Panc1 (cell line): ENCODE measurements around the gene TNRC6B. TPM values are rescaled to one million over a fixed set of nuclear protein-coding genes. Genes with fewer than 3 reads are reported as not detected.

Experiments
- ATAC-seq: fragments of 200-7000 bp; cut with Tn5 transposase; 2 replicates; pipeline ENCODE4 v1.9.1; 2020; ENCODE audit warnings: mild to moderate bottlenecking, moderate library complexity
- BruUV-seq: library from RNA; stranded (reverse); fragments of 400-500 nt; replicated peaks from 2 replicates; lab custom pipeline; 2021; lab: Mats Ljungman, UMichigan
- CTCF ChIA-PET: fragments of 300-600 bp; sonication (Branson Sonifier 250); formaldehyde crosslinking; loops from one replicate; lab custom pipeline; 2022; ENCODE audit warnings: antibody characterized with exemption; lab: Charles Lee
- POLR2A ChIA-PET: fragments of 300-600 bp; sonication (Branson Sonifier 250); formaldehyde crosslinking; loops from one replicate; lab custom pipeline; 2022; ENCODE audit warnings: antibody characterized with exemption; lab: Charles Lee
- DNase-seq: peaks from one replicate; pipeline ENCODE4 v3.0.0-alpha.2; 2010; ENCODE audit warnings: low read depth, low spot score
- H3K27ac ChIP-seq: 2 replicates; pipeline ENCODE4 v1.5.1; 2011; ENCODE audit warnings: mild to moderate bottlenecking, low read length, inconsistent platforms
- H3K27me3 ChIP-seq: fragments of 200-500 bp; sonication (Bioruptor generic); 2 replicates; pipeline ENCODE4 v1.6.0; 2014; ENCODE audit warnings: low read length, inconsistent platforms; ENCODE audit not compliant: control insufficient read depth, insufficient read depth
- H3K36me3 ChIP-seq: fragments of 200-500 bp; sonication (Bioruptor generic); 2 replicates; pipeline ENCODE4 v1.5.1; 2014; ENCODE audit warnings: inconsistent platforms, mild to moderate bottlenecking, low read length, moderate library complexity; ENCODE audit not compliant: control insufficient read depth, insufficient read depth
- H3K4me1 ChIP-seq: 2 replicates; pipeline ENCODE4 v1.5.1; 2011; ENCODE audit warnings: inconsistent platforms, mild to moderate bottlenecking, low read length, moderate library complexity; ENCODE audit not compliant: control insufficient read depth, insufficient read depth
- H3K4me3 ChIP-seq, 2 experiments: 2 replicates each; pipeline ENCODE4 v1.5.1; 2011 to 2012; ENCODE audit warnings: low read depth in 2 of 2, low read length in 2 of 2, mild to moderate bottlenecking in 2 of 2, inconsistent platforms in 1 of 2, moderate library complexity in 1 of 2
- H3K9me3 ChIP-seq: fragments of 200-500 bp; sonication (Bioruptor generic); 2 replicates; pipeline ENCODE4 v1.5.1; 2014; ENCODE audit warnings: low read depth, mild to moderate bottlenecking, inconsistent platforms, low read length, moderate library complexity; ENCODE audit not compliant: control insufficient read depth, insufficient read depth
- POLR2AphosphoS5 ChIP-seq: IDR thresholded peaks from 2 replicates; pipeline ENCODE4 v1.6.1; 2012; ENCODE audit warnings: mild to moderate bottlenecking, low read depth, low read length, moderate library complexity
- SIN3A ChIP-seq: IDR thresholded peaks from 2 replicates; pipeline ENCODE4 v1.6.1; 2012; ENCODE audit warnings: low read depth, mild to moderate bottlenecking, low read length, moderate library complexity, borderline replicate concordance; ENCODE audit not compliant: insufficient read depth
- TCF7L2 ChIP-seq: IDR thresholded peaks from 2 replicates; pipeline ENCODE4 v1.6.1; 2011; ENCODE audit warnings: mild to moderate bottlenecking, low read depth, low read length, inconsistent platforms
- in situ Hi-C: cut with HindIII; loops from 2 replicates; pipeline ENCODE4 v1.10.0; 2016; ENCODE audit warnings: low sequenced_read_pairs, low pct_unique_long_range_greater_than_20kb
- intact Hi-C: fragments of 100-400 bp; cut with micrococcal nuclease; formaldehyde crosslinking; loops from one replicate; pipeline ENCODE4 v1.10.0; 2022; ENCODE audit not compliant: unreplicated experiment
- total RNA-seq: library from RNA; stranded (reverse); gene quantifications from one replicate; pipeline ENCODE4 v1.2.1, GENCODE V29; 2021; ENCODE audit not compliant: unreplicated experiment
- TF ChIP-seq, protein P1 (sequence below): fragments of 450-650 bp; IDR thresholded peaks from 2 replicates; pipeline ENCODE4 v1.5.1; 2017; ENCODE audit warnings: mild to moderate bottlenecking
- TF ChIP-seq, protein P2 (sequence below), 2 experiments: IDR thresholded peaks; 2 replicates each; pipeline ENCODE4 v1.6.1; 2011 to 2012; ENCODE audit warnings: low read depth in 2 of 2, control low read depth in 1 of 2, low read length in 1 of 2, mild to moderate bottlenecking in 1 of 2, moderate library complexity in 1 of 2; ENCODE audit not compliant: insufficient read depth in 1 of 2

Gene TNRC6B
- total RNA-seq, 1 experiment from 2014 or later: 30.7 TPM

DNA sequence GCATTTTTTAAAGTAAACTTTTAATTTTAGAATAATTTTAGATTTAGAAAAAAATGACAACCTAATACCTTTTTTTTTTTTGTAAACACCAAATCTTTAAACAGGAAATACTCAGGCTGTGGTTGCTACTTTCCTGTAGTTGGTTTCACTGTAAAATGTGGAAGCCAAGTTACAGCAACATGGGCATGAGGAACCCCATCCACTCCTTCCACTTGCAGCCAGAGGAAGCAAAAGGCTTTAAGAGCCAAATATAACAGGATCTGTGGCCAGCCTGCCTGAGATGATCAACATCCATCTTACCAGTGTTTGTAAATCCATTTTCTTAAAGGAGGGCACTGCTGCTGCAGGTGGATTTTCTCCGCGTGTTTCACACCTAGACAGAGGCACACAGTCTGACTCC lies 66.2 kb downstream of the TNRC6B start:
- H3K27ac ChIP-seq: no peak overlapping the region
- H3K4me3 ChIP-seq: no peak overlapping the region
- in situ Hi-C loops: no loop called here
- peaks cover 14% of the 10 kb centered on the region for H3K4me1 ChIP-seq
- intact Hi-C loops: no loop called here
- H3K9me3 ChIP-seq: no peaks in the 10 kb centered on the region
- no peak for ATAC-seq
- ChIA-PET CTCF (no interaction called here), POLR2A (no interaction called here)
- no peaks in the 10 kb centered on the region; the same call in 1 of the 2 replicates for H3K36me3 ChIP-seq
- no peak for DNase-seq
- BruUV-seq: no TSS peak
- no peaks in the 10 kb centered on the region for H3K27me3 ChIP-seq
- no peak for TF ChIP-seq TCF7L2
- TF ChIP-seq, protein P1, sequence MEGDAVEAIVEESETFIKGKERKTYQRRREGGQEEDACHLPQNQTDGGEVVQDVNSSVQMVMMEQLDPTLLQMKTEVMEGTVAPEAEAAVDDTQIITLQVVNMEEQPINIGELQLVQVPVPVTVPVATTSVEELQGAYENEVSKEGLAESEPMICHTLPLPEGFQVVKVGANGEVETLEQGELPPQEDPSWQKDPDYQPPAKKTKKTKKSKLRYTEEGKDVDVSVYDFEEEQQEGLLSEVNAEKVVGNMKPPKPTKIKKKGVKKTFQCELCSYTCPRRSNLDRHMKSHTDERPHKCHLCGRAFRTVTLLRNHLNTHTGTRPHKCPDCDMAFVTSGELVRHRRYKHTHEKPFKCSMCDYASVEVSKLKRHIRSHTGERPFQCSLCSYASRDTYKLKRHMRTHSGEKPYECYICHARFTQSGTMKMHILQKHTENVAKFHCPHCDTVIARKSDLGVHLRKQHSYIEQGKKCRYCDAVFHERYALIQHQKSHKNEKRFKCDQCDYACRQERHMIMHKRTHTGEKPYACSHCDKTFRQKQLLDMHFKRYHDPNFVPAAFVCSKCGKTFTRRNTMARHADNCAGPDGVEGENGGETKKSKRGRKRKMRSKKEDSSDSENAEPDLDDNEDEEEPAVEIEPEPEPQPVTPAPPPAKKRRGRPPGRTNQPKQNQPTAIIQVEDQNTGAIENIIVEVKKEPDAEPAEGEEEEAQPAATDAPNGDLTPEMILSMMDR: no peak
- TF ChIP-seq, protein P2, sequence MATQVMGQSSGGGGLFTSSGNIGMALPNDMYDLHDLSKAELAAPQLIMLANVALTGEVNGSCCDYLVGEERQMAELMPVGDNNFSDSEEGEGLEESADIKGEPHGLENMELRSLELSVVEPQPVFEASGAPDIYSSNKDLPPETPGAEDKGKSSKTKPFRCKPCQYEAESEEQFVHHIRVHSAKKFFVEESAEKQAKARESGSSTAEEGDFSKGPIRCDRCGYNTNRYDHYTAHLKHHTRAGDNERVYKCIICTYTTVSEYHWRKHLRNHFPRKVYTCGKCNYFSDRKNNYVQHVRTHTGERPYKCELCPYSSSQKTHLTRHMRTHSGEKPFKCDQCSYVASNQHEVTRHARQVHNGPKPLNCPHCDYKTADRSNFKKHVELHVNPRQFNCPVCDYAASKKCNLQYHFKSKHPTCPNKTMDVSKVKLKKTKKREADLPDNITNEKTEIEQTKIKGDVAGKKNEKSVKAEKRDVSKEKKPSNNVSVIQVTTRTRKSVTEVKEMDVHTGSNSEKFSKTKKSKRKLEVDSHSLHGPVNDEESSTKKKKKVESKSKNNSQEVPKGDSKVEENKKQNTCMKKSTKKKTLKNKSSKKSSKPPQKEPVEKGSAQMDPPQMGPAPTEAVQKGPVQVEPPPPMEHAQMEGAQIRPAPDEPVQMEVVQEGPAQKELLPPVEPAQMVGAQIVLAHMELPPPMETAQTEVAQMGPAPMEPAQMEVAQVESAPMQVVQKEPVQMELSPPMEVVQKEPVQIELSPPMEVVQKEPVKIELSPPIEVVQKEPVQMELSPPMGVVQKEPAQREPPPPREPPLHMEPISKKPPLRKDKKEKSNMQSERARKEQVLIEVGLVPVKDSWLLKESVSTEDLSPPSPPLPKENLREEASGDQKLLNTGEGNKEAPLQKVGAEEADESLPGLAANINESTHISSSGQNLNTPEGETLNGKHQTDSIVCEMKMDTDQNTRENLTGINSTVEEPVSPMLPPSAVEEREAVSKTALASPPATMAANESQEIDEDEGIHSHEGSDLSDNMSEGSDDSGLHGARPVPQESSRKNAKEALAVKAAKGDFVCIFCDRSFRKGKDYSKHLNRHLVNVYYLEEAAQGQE (IDR thresholded peaks at IDR 0.05; ENCODE audit: insufficient read depth in 1 of 2, low read depth in 2 of 2, low read length in 1 of 2): no peak
- no peak for TF ChIP-seq POLR2AphosphoS5

GRCh38 chr22:40244586-40244985 lies 66.9 kb downstream of the TNRC6B start:
- POLR2A ChIA-PET: no interaction called here
- TF ChIP-seq, protein P1: no peak
- no peak for TF ChIP-seq TCF7L2
- no TSS peak for BruUV-seq
- ATAC-seq (no peak), DNase-seq (no peak)
- no peak overlapping the region for H3K27ac ChIP-seq
- no peaks in the 10 kb centered on the region; the same call in 1 of the 2 replicates for H3K36me3 ChIP-seq
- intact Hi-C loops (no loop called here), in situ Hi-C loops (no loop called here)
- CTCF ChIA-PET: no interaction called here
- no peak overlapping the region for H3K4me3 ChIP-seq
- no peaks in the 10 kb centered on the region for H3K9me3 ChIP-seq
- peaks cover 8% of the 10 kb centered on the region for H3K4me1 ChIP-seq
- no peaks in the 10 kb centered on the region for H3K27me3 ChIP-seq

DNA sequence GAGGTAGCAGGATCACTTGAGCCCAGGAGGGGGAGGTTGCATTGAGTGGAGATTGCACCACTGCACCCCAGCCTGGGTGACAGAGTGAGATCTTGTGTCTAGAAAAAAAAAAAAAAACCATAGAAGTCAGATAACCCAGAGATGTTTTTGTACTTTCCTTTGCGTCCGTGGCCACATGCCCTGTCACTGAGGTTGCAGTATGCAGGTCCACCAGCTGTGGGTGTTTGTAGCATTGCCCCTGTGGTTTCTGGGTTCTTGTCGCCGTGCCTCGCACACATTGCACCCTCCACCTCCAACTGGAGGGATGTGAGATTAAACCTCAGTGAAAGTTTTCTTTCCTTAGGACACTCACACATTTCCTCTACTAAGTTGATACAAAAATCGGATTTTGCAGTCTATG lies 70.3 kb downstream of the TNRC6B start:
- Histone ChIP-seq H3K27ac (no peak overlapping the region), H3K36me3 (no peaks in the 10 kb centered on the region; the same call in 1 of the 2 replicates), H3K4me3 (no peak overlapping the region), H3K27me3 (no peaks in the 10 kb centered on the region), H3K9me3 (no peaks in the 10 kb centered on the region), H3K4me1 (no peaks in the 10 kb centered on the region; the same call in 1 of the 2 replicates)
- TF ChIP-seq POLR2AphosphoS5 (no peak), TCF7L2 (no peak), SIN3A (no peak)
- TF ChIP-seq, protein P1: no peak
- TF ChIP-seq, protein P2 (IDR thresholded peaks at IDR 0.05; ENCODE audit: insufficient read depth in 1 of 2, low read depth in 2 of 2, low read length in 1 of 2): no peak
- ChIA-PET POLR2A (no interaction called here), CTCF (no interaction called here)
- no peak for ATAC-seq
- BruUV-seq: no TSS peak
- no peak for DNase-seq
- intact Hi-C loops (no loop called here), in situ Hi-C loops (no loop called here)
